Mesendoderm (in vitro differentiated cells): ENCODE measurements around the gene MAGI2.

Experiments used
- DNase-seq: peaks from one replicate; pipeline ENCODE4 v3.0.0; 2013
- H2AK5ac ChIP-seq: 2 replicates; pipeline ENCODE4 v1.6.1; 2013; ENCODE audit warnings: low read length, inconsistent platforms
- H2BK120ac ChIP-seq: 2 replicates; pipeline ENCODE4 v1.6.1; 2013; ENCODE audit warnings: low read depth, mild to moderate bottlenecking, low read length, moderate library complexity, mixed read lengths
- H2BK15ac ChIP-seq: replicated peaks from 2 replicates; pipeline ENCODE4 v1.6.1; 2013; ENCODE audit warnings: low read depth, mild to moderate bottlenecking, moderate library complexity
- H2BK5ac ChIP-seq: 2 replicates; pipeline ENCODE4 v1.6.1; 2013; ENCODE audit warnings: low read length, inconsistent platforms
- H3K18ac ChIP-seq: 2 replicates; pipeline ENCODE4 v1.6.1; 2013; ENCODE audit warnings: mild to moderate bottlenecking, low read length, mixed read lengths
- H3K23ac ChIP-seq: one replicate; pipeline ENCODE4 v1.6.1; 2013; ENCODE audit warnings: low read length
- H3K27ac ChIP-seq: 2 replicates; pipeline ENCODE4 v1.5.1; 2013; ENCODE audit warnings: low read depth, mild to moderate bottlenecking, inconsistent platforms, low read length, moderate library complexity
- H3K27me3 ChIP-seq: 2 replicates; pipeline ENCODE4 v1.6.1; 2013; ENCODE audit warnings: low read length, control low read depth, mild to moderate bottlenecking, inconsistent platforms; ENCODE audit not compliant: insufficient read depth, poor library complexity
- H3K36me3 ChIP-seq: 2 replicates; pipeline ENCODE4 v1.6.1; 2013; ENCODE audit warnings: low read length, inconsistent platforms; ENCODE audit not compliant: control insufficient read depth, insufficient read depth
- H3K4ac ChIP-seq: one replicate; pipeline ENCODE4 v1.6.1; 2013; ENCODE audit warnings: low read depth, mild to moderate bottlenecking, low read length, moderate library complexity
- H3K4me1 ChIP-seq: 2 replicates; pipeline ENCODE4 v1.6.1; 2013; ENCODE audit warnings: low read depth, low read length, inconsistent platforms; ENCODE audit not compliant: control insufficient read depth
- H3K4me2 ChIP-seq: 2 replicates; pipeline ENCODE4 v1.6.1; 2013; ENCODE audit warnings: low read length
- H3K4me3 ChIP-seq: 2 replicates; pipeline ENCODE4 v1.5.1; 2013; ENCODE audit warnings: mild to moderate bottlenecking, low read length
- H3K56ac ChIP-seq: one replicate; pipeline ENCODE4 v1.6.1; 2013; ENCODE audit warnings: low read length
- H3K79me1 ChIP-seq: 2 replicates; pipeline ENCODE4 v1.6.1; 2013; ENCODE audit warnings: low read length, inconsistent platforms
- H3K79me2 ChIP-seq: 2 replicates; pipeline ENCODE4 v1.6.1; 2013; ENCODE audit warnings: mild to moderate bottlenecking, low read length; ENCODE audit not compliant: control insufficient read depth, insufficient read depth
- H3K9ac ChIP-seq: 2 replicates; pipeline ENCODE4 v1.6.1; 2013; ENCODE audit warnings: low read length, inconsistent platforms
- H4K5ac ChIP-seq: one replicate; pipeline ENCODE4 v1.6.1; 2013; ENCODE audit warnings: low read length
- H4K8ac ChIP-seq: one replicate; pipeline ENCODE4 v1.6.1; 2013; ENCODE audit warnings: low read depth, mild to moderate bottlenecking, control low read depth, low read length, moderate library complexity
- WGBS: extraction: QIAGEN DNeasy Blood & Tissue Kit; methylation state at CpG from one replicate; pipeline ENCODE4 v1.1.7; 2013; ENCODE audit warnings: low lambda C conversion rate, missing lambda C conversion rate; ENCODE audit not compliant: insufficient coverage; ENCODE audit errors: extremely low coverage; 5-methylcytosine and 5-hydroxymethylcytosine counted together

The MAGI2 gene

DNA sequence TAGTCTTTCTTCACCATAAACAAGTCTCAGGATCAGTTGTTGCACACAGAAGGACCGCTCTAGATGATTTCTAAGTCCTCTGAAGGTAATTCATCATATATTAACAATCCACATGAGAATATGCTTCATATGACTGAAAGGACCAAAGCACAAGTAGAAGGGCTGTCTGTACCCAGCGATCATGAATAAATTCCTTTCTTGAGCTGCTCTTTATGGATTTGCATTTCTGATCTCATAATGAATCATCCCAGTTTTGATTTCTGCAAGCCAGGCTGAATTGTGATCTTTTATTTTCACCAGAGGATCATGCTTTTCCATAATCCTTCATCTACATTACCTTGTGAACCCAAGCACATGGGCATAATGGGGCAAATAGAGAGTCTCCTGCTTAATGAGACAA, 675.6 kb downstream of the MAGI2 start:
- Histone ChIP-seq H3K27ac (no peak overlapping the region), H3K27me3 (no peaks in the 10 kb centered on the region), H4K5ac (no peak overlapping the region), H3K23ac (no peak overlapping the region), H3K36me3 (no peaks in the 10 kb centered on the region), H3K4me3 (no peak overlapping the region), H3K79me2 (no peaks in the 10 kb centered on the region), H3K18ac (no peak overlapping the region), H3K9ac (no peak overlapping the region), H3K79me1 (no peaks in the 10 kb centered on the region), H2BK120ac (no peak overlapping the region), H3K4me2 (no peak overlapping the region), H4K8ac (no peak overlapping the region), H3K4ac (no peak overlapping the region), H2AK5ac (no peak overlapping the region), H2BK5ac (no peak overlapping the region), H3K56ac (no peak overlapping the region), H2BK15ac (no peak overlapping the region), H3K4me1 (no peaks in the 10 kb centered on the region)
- no peak for DNase-seq
- WGBS: no CpG with 5 or more reads among the region's 2 CpGs

DNA sequence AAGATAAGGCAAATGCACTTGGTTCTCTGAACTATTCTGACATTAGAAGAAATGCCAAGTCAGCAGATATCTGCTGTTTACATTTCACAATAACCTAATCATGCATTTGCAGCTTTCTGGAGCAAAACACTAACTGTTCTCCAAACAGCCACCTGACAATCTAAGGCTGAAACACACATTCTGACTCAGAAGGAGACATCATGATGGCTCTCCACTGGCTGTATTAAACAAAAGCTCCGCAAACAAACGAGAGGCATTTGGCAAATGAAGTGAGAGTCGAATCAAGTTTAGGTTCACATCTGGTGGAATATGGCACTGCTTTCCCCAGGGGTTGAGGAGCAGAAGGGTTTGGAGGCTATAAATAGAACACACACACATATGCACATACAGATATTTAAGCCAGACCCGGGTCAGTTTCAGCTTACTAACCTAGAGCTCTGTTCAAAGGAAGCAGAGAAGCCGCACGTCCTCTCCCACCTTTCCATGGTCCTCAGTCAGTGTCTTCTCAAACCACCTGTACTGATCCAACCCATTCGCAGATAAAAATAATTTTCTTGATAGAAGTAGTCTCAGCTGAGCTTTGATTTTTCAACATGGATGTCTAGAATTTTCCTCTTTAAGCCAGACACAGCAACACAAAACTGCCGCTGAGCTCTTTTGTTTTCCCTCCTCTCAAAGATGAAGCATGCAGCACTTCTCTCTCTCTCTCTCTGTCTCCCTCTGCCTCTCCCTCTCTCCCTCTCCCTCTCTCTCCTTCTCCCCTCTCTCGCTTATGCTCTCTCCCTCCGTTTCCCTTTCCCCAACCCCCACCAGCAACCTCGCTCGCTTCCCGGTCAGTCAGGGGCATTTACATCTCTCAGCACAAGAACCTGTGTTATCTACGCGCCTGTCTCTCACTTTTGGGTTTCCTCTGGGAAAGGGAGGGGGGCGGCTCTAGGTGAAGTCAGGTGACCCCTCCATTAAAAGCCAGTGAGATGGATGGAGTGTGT, 682.8 kb downstream of the MAGI2 start:
- H3K27ac ChIP-seq: peak overlapping the region; percentile 46
- H3K4me3 ChIP-seq: peak overlapping the region; percentile 70
- no CpG with 5 or more reads among the region's 16 CpGs for WGBS
- peak overlapping the region; percentile 67 for H3K4me2 ChIP-seq
- no peak overlapping the region for H2AK5ac ChIP-seq
- H3K4me1 ChIP-seq: no peaks in the 10 kb centered on the region
- no peak overlapping the region for H2BK15ac ChIP-seq
- H4K5ac ChIP-seq: peak overlapping the region; percentile 60
- H3K4ac ChIP-seq: peak overlapping the region; percentile 94
- peak; percentile 93 for DNase-seq
- no peaks in the 10 kb centered on the region for H3K36me3 ChIP-seq
- peak overlapping the region; percentile 88 for H3K56ac ChIP-seq
- H2BK120ac ChIP-seq: peak overlapping the region; percentile 32
- H3K18ac ChIP-seq: peak overlapping the region; percentile 89
- no peak overlapping the region for H4K8ac ChIP-seq
- H3K79me2 ChIP-seq: peaks cover 5% of the 10 kb centered on the region
- peaks cover 1% of the 10 kb centered on the region for H3K79me1 ChIP-seq
- peak overlapping the region; percentile 85 for H3K23ac ChIP-seq
- no peaks in the 10 kb centered on the region for H3K27me3 ChIP-seq
- H2BK5ac ChIP-seq: peak overlapping the region; percentile 88
- peak overlapping the region; percentile 79 for H3K9ac ChIP-seq

- no CpG with 5 or more reads among the region's 12 CpGs for WGBS
- Histone ChIP-seq H4K5ac (no peak overlapping the region), H2BK120ac (no peak overlapping the region), H3K27me3 (no peaks in the 10 kb centered on the region), H3K36me3 (no peaks in the 10 kb centered on the region), H3K56ac (peak overlapping the region; percentile 69), H3K9ac (peak overlapping the region; percentile 79), H2AK5ac (peak overlapping the region; percentile 10), H3K79me1 (peaks cover 1% of the 10 kb centered on the region), H2BK15ac (peak overlapping the region; percentile 42), H3K4me1 (no peaks in the 10 kb centered on the region), H3K79me2 (peaks cover 5% of the 10 kb centered on the region), H3K4me2 (peak overlapping the region; percentile 67), H3K4ac (no peak overlapping the region), H3K27ac (no peak overlapping the region), H2BK5ac (no peak overlapping the region), H3K23ac (no peak overlapping the region), H3K18ac (peak overlapping the region; percentile 88), H3K4me3 (peak overlapping the region; percentile 38), H4K8ac (no peak overlapping the region)
- peak; percentile 29 for DNase-seq
These were observed 683.9 kb downstream of the MAGI2 start for GRCh38 chr7:78769481-78770101.

GRCh38 chr7:78768859-78769258, 684.6 kb downstream of the MAGI2 start:
- Histone ChIP-seq H3K4me1 (no peaks in the 10 kb centered on the region), H3K4me2 (peak overlapping the region; percentile 67), H3K18ac (no peak overlapping the region), H3K36me3 (no peaks in the 10 kb centered on the region), H3K27me3 (no peaks in the 10 kb centered on the region), H3K9ac (peak overlapping the region; percentile 79), H4K8ac (no peak overlapping the region), H2BK120ac (no peak overlapping the region), H3K4ac (no peak overlapping the region), H3K79me2 (peaks cover 5% of the 10 kb centered on the region), H4K5ac (no peak overlapping the region), H2BK5ac (no peak overlapping the region), H2BK15ac (no peak overlapping the region), H3K27ac (no peak overlapping the region), H3K23ac (no peak overlapping the region), H3K79me1 (peaks cover 1% of the 10 kb centered on the region), H2AK5ac (no peak overlapping the region), H3K56ac (peak overlapping the region; percentile 69), H3K4me3 (no peak overlapping the region)
- whole genome bisulfite sequencing: no CpG with 5 or more reads among the region's 6 CpGs
- peak; percentile 46 for DNase-seq

DNA sequence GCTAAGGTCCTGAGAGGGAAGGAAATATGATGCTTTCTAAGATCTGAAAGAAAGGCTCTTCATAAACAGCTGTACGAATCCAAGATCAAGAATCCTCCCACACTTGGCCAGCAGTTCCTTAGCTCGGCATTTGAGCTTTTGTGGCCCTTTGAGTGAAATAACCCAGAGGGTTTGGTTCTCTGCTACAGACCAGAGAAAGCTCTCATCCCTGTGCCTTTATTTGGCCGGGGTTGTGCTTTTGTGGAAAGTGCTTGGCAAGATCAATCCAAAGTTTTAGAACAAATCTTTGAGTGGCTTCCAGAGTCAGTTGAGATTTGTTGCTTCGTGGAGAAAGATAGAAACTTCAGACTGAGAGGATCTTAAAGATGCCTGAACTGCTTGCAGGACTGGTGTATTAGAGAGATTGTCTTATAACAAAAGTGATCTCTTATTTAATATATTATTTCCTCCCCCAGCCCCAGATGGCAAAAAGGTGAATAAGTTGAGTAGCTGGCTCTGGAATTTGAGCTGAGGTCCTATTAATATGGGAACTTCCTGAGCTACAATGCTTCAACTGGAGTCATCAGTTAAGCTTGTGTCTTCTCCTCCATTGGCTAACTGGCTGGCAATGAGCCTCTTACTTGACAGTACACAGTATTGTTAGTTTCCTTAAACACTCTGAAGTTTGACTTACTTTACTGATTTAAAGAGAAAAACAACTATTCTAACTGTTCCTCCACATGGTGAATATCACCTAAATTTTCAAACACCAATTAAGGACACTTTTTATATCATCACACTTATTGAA, 687.3 kb downstream of the MAGI2 start:
- no peak overlapping the region for H3K27ac ChIP-seq
- no peaks in the 10 kb centered on the region for H3K27me3 ChIP-seq
- H3K18ac ChIP-seq: peak overlapping the region; percentile 75
- no CpG with 5 or more reads among the region's 4 CpGs for WGBS
- no peak overlapping the region for H3K4me2 ChIP-seq
- H3K4me3 ChIP-seq: no peak overlapping the region
- no peaks in the 10 kb centered on the region for H3K36me3 ChIP-seq
- H3K4ac ChIP-seq: no peak overlapping the region
- DNase-seq: no peak
- H4K8ac ChIP-seq: peak overlapping the region; percentile 93
- no peak overlapping the region for H3K56ac ChIP-seq
- no peak overlapping the region for H3K23ac ChIP-seq
- H3K9ac ChIP-seq: no peak overlapping the region
- H3K4me1 ChIP-seq: no peaks in the 10 kb centered on the region
- no peak overlapping the region for H4K5ac ChIP-seq
- H3K79me1 ChIP-seq: peaks cover 1% of the 10 kb centered on the region
- H2BK15ac ChIP-seq: no peak overlapping the region
- H2BK5ac ChIP-seq: no peak overlapping the region
- peaks cover 5% of the 10 kb centered on the region for H3K79me2 ChIP-seq
- H2AK5ac ChIP-seq: no peak overlapping the region
- no peak overlapping the region for H2BK120ac ChIP-seq
